HG03060 (cell line): Measurements from ENCODE around the gene OLFM2.
"Not testable (repeated sequence)": the region's sequence is repeated elsewhere in the genome, so short reads cannot be mapped to it uniquely, and the experiment has no call there.

ENCODE experiments used
- ATAC-seq: cut with Tn5 transposase; IDR thresholded peaks from one replicate; pipeline ENCODE4 v1.9.1; 2021; ENCODE audit warnings: low read depth, moderate number of reproducible peaks; ENCODE audit not compliant: unreplicated experiment

The OLFM2 gene

GRCh38 chr19:9936326-9937000 is at the start of gene OLFM2:
Gene OLFM2, minus strand, starts transcription at chr19:9936515. Its CDS starts 149 bp downstream, at chr19:9936366.
- ATAC-seq, result no peak

- no peak for ATAC-seq
Observed at GRCh38 chr19:9981406-9982260, 45.3 kb upstream of the OLFM2 start.

GRCh38 chr19:9972103-9972502 is 35.8 kb upstream of the OLFM2 start:
- no peak for ATAC-seq

- ATAC-seq, result no peak
Observed at GRCh38 chr19:9971166-9971897, 35.0 kb upstream of the OLFM2 start.

GRCh38 chr19:9970481-9970880 is 34.2 kb upstream of the OLFM2 start:
- ATAC-seq, result no peak

- no peak for ATAC-seq
Observed at GRCh38 chr19:9969688-9969975, 33.3 kb upstream of the OLFM2 start.

GRCh38 chr19:9968820-9969687 is 32.7 kb upstream of the OLFM2 start:
- ATAC-seq, result no peak

- ATAC-seq, result no peak
Observed at GRCh38 chr19:9967326-9967725, 31.0 kb upstream of the OLFM2 start.

GRCh38 chr19:9966448-9966847 is 30.1 kb upstream of the OLFM2 start:
- ATAC-seq, result no peak

GRCh38 chr19:9966024-9966423 is 29.7 kb upstream of the OLFM2 start:
- no peak for ATAC-seq

GRCh38 chr19:9962623-9963290 is 26.4 kb upstream of the OLFM2 start:
- no peak for ATAC-seq

GRCh38 chr19:9961103-9961502 is 24.8 kb upstream of the OLFM2 start:
- no peak for ATAC-seq

GRCh38 chr19:9958379-9958821 is 22.1 kb upstream of the OLFM2 start:
- ATAC-seq, result no peak

GRCh38 chr19:9956956-9957355 is 20.6 kb upstream of the OLFM2 start:
- ATAC-seq, result no peak

- no peak for ATAC-seq
Observed at GRCh38 chr19:9953802-9954542, 17.7 kb upstream of the OLFM2 start.

GRCh38 chr19:9952276-9952675 is 16.0 kb upstream of the OLFM2 start:
- ATAC-seq, result no peak

GRCh38 chr19:9947441-9947840 is 11.1 kb upstream of the OLFM2 start:
- ATAC-seq, result no peak

GRCh38 chr19:9946528-9947125 is 10.3 kb upstream of the OLFM2 start:
- not testable (repeated sequence) for ATAC-seq
